HG03565 (cell line): ENCODE measurements around the gene CSNK1G3.
"Not testable (repeated sequence)": the region's sequence is repeated elsewhere in the genome, so short reads cannot be mapped to it uniquely, and the experiment has no call there.

Source experiments
- ATAC-seq: cut with Tn5 transposase; IDR thresholded peaks from one replicate; pipeline ENCODE4 v1.9.1; 2021; ENCODE audit warnings: mild to moderate bottlenecking, moderate library complexity; ENCODE audit not compliant: unreplicated experiment

CSNK1G3 gene

GRCh38 chr5:123628860-123629544 is 117.0 kb downstream of the CSNK1G3 start:
- ATAC-seq = no peak

- no peak for ATAC-seq
These were observed 124.0 kb downstream of the CSNK1G3 start for GRCh38 chr5:123636006-123636405.

- ATAC-seq = not testable (repeated sequence)
These were observed 125.1 kb downstream of the CSNK1G3 start for GRCh38 chr5:123637028-123637427.

GRCh38 chr5:123639244-123639643 is 127.3 kb downstream of the CSNK1G3 start:
- ATAC-seq = no peak

GRCh38 chr5:123645024-123645603 is 133.1 kb downstream of the CSNK1G3 start:
- ATAC-seq = no peak

GRCh38 chr5:123647066-123647465 is 135.1 kb downstream of the CSNK1G3 start:
- ATAC-seq = no peak

GRCh38 chr5:123651234-123651633 is 139.3 kb downstream of the CSNK1G3 start:
- ATAC-seq = no peak

GRCh38 chr5:123659011-123659410 is 147.0 kb downstream of the CSNK1G3 start:
- ATAC-seq = no peak

- ATAC-seq = no peak
These were observed 147.5 kb downstream of the CSNK1G3 start for GRCh38 chr5:123659495-123659894.

GRCh38 chr5:123664961-123665360 is 153.0 kb downstream of the CSNK1G3 start:
- no peak for ATAC-seq

- ATAC-seq = no peak
These were observed 153.9 kb downstream of the CSNK1G3 start for GRCh38 chr5:123665822-123666371.
